AG10803 (cell line): Measurements from ENCODE around the gene FBXO31.
A peak's percentile ranks its signal among the peaks of the same experiment; 100 is the strongest.

ENCODE experiments used
- DNase-seq: peaks from one replicate; pipeline ENCODE4 v3.0.0; 2010; ENCODE audit warnings: low read depth
- H3K4me3 ChIP-seq: 2 replicates; pipeline ENCODE4 v1.5.1; 2011; ENCODE audit warnings: mild to moderate bottlenecking, low read length, control low read depth
- TF ChIP-seq, protein P1 (sequence below): conservative IDR thresholded peaks from 2 replicates; pipeline ENCODE4 v1.5.1; 2011; ENCODE audit warnings: mild to moderate bottlenecking, low read length, control low read depth, inconsistent platforms

The FBXO31 gene

DNA sequence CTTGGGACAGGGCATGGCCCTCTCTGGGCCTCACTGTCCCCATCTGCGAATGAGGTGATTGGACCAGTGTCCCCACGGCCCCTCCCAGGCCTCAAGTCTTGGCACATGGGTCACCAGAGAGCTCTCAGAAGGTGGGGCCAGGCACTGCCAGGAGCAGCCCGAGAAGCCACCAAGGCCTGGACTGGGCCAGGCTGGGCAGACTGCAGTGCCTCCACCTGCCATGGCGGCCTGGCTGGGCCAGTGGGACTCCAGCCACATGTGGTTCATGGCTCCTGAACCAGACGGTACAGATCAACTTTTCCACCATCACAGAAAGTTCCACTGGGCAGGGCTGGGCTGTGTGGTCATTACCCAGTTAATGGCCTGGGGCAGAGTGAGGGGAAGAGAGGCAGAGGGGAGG is 86.2 kb downstream of the FBXO31 start:
- TF ChIP-seq, protein P1, sequence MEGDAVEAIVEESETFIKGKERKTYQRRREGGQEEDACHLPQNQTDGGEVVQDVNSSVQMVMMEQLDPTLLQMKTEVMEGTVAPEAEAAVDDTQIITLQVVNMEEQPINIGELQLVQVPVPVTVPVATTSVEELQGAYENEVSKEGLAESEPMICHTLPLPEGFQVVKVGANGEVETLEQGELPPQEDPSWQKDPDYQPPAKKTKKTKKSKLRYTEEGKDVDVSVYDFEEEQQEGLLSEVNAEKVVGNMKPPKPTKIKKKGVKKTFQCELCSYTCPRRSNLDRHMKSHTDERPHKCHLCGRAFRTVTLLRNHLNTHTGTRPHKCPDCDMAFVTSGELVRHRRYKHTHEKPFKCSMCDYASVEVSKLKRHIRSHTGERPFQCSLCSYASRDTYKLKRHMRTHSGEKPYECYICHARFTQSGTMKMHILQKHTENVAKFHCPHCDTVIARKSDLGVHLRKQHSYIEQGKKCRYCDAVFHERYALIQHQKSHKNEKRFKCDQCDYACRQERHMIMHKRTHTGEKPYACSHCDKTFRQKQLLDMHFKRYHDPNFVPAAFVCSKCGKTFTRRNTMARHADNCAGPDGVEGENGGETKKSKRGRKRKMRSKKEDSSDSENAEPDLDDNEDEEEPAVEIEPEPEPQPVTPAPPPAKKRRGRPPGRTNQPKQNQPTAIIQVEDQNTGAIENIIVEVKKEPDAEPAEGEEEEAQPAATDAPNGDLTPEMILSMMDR, result no peak

DNA sequence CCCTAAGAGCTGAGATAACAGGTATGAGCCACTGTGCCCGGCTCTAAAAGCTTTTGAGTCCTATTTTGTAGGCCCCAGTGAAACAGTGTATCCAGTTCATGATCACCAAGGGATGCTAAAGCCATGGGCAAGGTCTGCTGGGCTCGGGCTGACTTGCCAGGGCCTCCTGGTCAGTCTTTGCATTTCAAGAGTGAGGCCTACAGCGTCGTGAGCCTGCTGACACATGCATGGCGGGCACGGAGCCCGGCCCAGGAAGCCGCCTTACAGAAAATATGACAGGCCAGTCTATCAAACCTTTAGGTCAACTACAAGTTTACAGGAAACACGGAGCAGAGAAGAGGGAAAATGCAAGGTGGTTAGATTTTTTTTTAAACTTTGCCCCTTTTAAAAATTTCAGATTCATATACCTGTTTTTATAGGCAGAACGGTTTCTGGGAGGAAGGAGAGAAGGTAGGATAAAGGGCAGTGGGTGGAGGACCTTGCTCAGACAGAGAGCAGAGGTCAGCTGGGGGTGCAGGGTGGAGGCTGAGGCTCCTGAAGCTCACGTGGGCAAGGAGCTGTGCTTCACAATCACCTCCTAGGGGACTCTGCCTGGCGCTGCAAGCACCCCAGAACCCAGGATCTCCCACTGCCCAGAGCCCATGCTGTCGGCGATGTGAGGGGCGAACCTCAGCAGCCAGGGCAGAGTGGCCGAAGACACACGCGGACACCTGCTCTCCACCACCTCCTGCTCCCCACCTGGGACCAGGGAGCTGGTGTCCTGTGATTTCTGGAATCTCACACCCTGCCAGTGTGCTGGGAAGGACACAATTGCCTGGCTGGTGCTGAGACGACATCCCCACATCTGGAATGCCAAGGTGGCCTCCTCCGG is 87.7 kb downstream of the FBXO31 start:
- DNase-seq, result no peak
- TF ChIP-seq, protein P1, result no peak

More for the DNA sequence above, 86.2 kb downstream of the FBXO31 start:
- no peak for DNase-seq
- no peak overlapping the region for H3K4me3 ChIP-seq

DNA sequence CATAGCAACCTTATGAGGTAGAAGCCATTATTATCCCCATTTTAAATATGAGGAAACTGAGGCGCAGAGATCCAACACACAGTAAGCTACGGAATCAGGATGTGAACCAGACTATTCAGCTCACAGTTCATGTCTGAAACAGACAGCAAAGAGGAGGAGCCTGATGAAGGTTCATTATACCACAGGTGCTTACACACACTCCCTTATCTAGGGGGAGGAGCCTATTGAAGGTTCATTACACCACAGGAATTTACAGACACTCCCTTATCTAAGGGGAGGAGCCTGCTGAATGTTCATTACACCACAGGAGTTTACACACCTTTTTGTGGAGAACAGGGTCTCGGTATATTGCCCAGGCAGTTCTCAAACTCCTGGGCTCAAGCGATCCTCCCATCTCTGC is 88.3 kb downstream of the FBXO31 start:
- TF ChIP-seq, protein P1, result no peak
- DNase-seq, result no peak
- H3K4me3 ChIP-seq, result no peak overlapping the region

More for the DNA sequence above, 87.7 kb downstream of the FBXO31 start:
- H3K4me3 ChIP-seq, result no peak overlapping the region

DNA sequence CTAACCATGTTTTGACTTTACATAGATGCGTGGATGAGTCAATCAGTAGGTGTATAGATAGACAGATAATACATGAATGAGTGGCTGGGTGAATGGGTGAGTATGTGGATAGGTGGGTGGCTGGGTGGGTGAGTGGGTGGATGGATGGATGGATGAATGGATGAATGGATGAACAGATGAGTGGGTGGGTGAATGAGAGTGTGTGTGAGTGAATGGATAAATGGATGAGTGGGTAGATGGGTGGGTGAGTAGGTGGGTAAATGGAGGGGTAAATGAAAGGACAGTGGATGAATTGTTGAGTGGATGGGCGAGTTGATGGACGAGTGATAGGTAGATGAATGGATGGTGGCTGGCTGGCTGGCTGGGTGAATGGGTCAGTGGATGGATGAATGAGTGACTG is 89.6 kb downstream of the FBXO31 start:
- H3K4me3 ChIP-seq, result no peak overlapping the region
- DNase-seq, result no peak
- TF ChIP-seq, protein P1, result no peak

DNA sequence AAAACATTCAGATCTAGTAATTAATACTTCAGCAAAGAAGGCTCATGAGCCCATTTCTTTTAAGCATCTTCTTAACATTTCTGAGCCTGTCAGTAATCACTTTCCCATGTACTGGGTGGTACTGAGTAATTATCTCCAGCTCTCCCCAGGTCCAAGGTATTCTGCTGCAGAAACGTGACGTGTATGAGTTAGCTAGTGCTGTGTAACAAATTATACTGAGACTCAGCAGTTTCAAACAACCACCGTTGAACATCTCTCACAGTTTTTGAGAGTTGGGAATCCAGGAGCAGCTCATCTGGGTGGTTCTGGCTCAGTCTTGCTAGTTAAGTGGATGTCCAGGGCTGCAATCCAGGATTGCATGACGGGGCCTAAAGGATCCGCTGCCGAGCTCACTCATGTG is 91.6 kb downstream of the FBXO31 start:
- no peak for DNase-seq
- H3K4me3 ChIP-seq, result no peak overlapping the region
- TF ChIP-seq, protein P1, result no peak

DNA sequence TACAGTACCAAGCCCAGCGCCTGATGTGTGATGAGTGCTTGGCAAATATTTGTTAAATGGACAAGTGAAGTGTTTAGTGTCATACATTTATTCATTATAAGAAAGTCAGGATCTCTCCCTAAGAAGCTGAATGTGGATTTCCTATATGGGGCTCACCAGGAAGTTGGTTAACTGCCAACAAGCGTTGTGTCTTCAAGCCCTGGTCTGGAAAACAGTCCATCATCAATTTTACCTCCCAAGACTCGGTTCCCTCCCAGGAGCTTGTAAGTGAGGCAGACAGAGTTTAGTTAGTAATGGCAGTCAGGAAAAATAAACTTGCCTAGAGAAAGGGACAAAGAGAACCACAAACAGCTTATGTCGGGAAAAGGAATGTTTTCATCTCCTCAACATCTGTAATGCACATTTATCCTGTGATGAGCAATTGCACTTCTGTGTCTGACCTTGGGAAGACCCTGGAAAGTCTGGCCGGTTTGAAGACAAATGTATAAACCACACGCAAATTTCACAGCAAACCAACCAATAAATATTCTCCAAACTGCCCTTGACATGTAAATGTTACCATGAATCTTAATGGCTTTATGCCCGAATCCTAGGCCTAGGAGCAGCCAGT is 94.7 kb downstream of the FBXO31 start:
- TF ChIP-seq, protein P1, result no peak
- DNase-seq, result peak; percentile 97
- no peak overlapping the region for H3K4me3 ChIP-seq
